Endodermal cell (in vitro differentiated cells): ENCODE data around the gene OR2G3. TPM values are rescaled to one million over a fixed set of nuclear protein-coding genes. Genes with fewer than 3 reads are reported as not detected.

Experiments
- DNase-seq: peaks from one replicate; pipeline ENCODE4 v3.0.0-alpha.2; 2017
- H3K27ac ChIP-seq: 2 replicates; pipeline ENCODE4 v1.5.1; 2013; ENCODE audit warnings: mild to moderate bottlenecking, low read depth, low read length, moderate library complexity
- H3K27me3 ChIP-seq: 2 replicates; pipeline ENCODE4 v1.6.1; 2013; ENCODE audit warnings: mild to moderate bottlenecking, low read length, moderate library complexity; ENCODE audit not compliant: insufficient read depth, control insufficient read depth, poor library complexity, severe bottlenecking
- H3K36me3 ChIP-seq: 2 replicates; pipeline ENCODE4 v1.7.0; 2013; ENCODE audit warnings: mild to moderate bottlenecking, low read length, moderate library complexity; ENCODE audit not compliant: control insufficient read depth, insufficient read depth
- H3K4me1 ChIP-seq: one replicate; pipeline ENCODE4 v1.7.0; 2013; ENCODE audit warnings: low read length; ENCODE audit not compliant: control insufficient read depth, insufficient read depth
- H3K4me3 ChIP-seq: 2 replicates; pipeline ENCODE4 v1.5.1; 2013; ENCODE audit warnings: mild to moderate bottlenecking, low read length, moderate library complexity
- H3K9ac ChIP-seq: 2 replicates; pipeline ENCODE4 v1.6.1; 2013; ENCODE audit warnings: mild to moderate bottlenecking, low read length, moderate library complexity; ENCODE audit not compliant: poor library complexity, severe bottlenecking; ENCODE audit errors: extremely low read depth
- H3K9me3 ChIP-seq: 2 replicates; pipeline ENCODE4 v1.6.1; 2013; ENCODE audit warnings: mild to moderate bottlenecking, low read length, moderate library complexity; ENCODE audit not compliant: control insufficient read depth
- H3K27ac Mint-ChIP-seq: 2 replicates; pipeline ENCODE4 v1.8.0; 2020; ENCODE audit warnings: mixed read lengths
- H3K27me3 Mint-ChIP-seq: 2 replicates; pipeline ENCODE4 v1.8.0; 2021; ENCODE audit warnings: mild to moderate bottlenecking, mixed read lengths; ENCODE audit not compliant: insufficient read depth
- H3K36me3 Mint-ChIP-seq: 2 replicates; pipeline ENCODE4 v1.8.0; 2020; ENCODE audit warnings: low read depth, mixed read lengths
- H3K4me1 Mint-ChIP-seq: 2 replicates; pipeline ENCODE4 v1.8.0; 2020; ENCODE audit warnings: mixed read lengths
- H3K4me3 Mint-ChIP-seq: 2 replicates; pipeline ENCODE4 v1.8.0; 2020; ENCODE audit warnings: mild to moderate bottlenecking, moderate library complexity, mixed read lengths
- H3K9me3 Mint-ChIP-seq: 2 replicates; pipeline ENCODE4 v1.8.0; 2020; ENCODE audit warnings: mild to moderate bottlenecking, mixed read lengths
- CTCF ChIP-seq: fragments of 200-600 bp; sonication (generic); conservative IDR thresholded peaks from 2 replicates; pipeline ENCODE4 v1.5.0; 2021; ENCODE audit warnings: antibody characterized with exemption, mild to moderate bottlenecking
- WGBS, 2 experiments: methylation state at CpG; one replicate each; pipeline versions ENCODE4 v1.1.5 to v1.1.7; 2013; ENCODE audit warnings: missing lambda C conversion rate in 2 of 2, mixed read lengths in 1 of 2; ENCODE audit not compliant: insufficient coverage in 1 of 2, insufficient read length in 1 of 2; 5-methylcytosine and 5-hydroxymethylcytosine counted together
- total RNA-seq, 2 donors: library from RNA; stranded (reverse); fragmentation: NEBNext Ultra II Directional in 1 of 2; extraction: Animal tissue kit (Norgen Biotek cat#: 25700) in 1 of 2; gene quantifications; 2 replicates in 1 of 2; 3 replicates in 1 of 2; pipeline ENCODE4 v1.2.1, GENCODE V29; 2021

Gene OR2G3
- total RNA-seq, 2 donors from 2014 or later: not detected

GRCh38 chr1:247613405-247613804 lies 8.0 kb downstream of the OR2G3 start:
- Histone ChIP-seq H3K9me3 (no peaks in the 10 kb centered on the region), H3K36me3 (no peaks in the 10 kb centered on the region), H3K27ac (no peak overlapping the region), H3K4me1 (no peaks in the 10 kb centered on the region), H3K9ac (no peak overlapping the region), H3K4me3 (no peak overlapping the region), H3K27me3 (no peaks in the 10 kb centered on the region)
- H3K27ac Mint-ChIP-seq: no peak overlapping the region
- DNase-seq: no peak
- no peaks in the 10 kb centered on the region for H3K4me1 Mint-ChIP-seq
- no peaks in the 10 kb centered on the region for H3K27me3 Mint-ChIP-seq
- TF ChIP-seq CTCF: no peak
- H3K9me3 Mint-ChIP-seq: peaks cover 3% of the 10 kb centered on the region
- no peaks in the 10 kb centered on the region for H3K36me3 Mint-ChIP-seq
- H3K4me3 Mint-ChIP-seq: no peak overlapping the region
- 80 to 100% methylated on average over 1 of the region's 1 CpG for WGBS, 2 experiments

- H3K9ac ChIP-seq: no peak overlapping the region
- H3K36me3 Mint-ChIP-seq: no peaks in the 10 kb centered on the region
- DNase-seq: no peak
- H3K27ac ChIP-seq: no peak overlapping the region
- no peak overlapping the region for H3K4me3 Mint-ChIP-seq
- H3K4me3 ChIP-seq: no peak overlapping the region
- no peak overlapping the region for H3K27ac Mint-ChIP-seq
- no peaks in the 10 kb centered on the region for H3K4me1 ChIP-seq
- no peaks in the 10 kb centered on the region for H3K4me1 Mint-ChIP-seq
- H3K27me3 Mint-ChIP-seq: no peaks in the 10 kb centered on the region
- H3K9me3 Mint-ChIP-seq: no peaks in the 10 kb centered on the region
- no peaks in the 10 kb centered on the region for H3K36me3 ChIP-seq
- H3K9me3 ChIP-seq: no peaks in the 10 kb centered on the region
- no peak for TF ChIP-seq CTCF
- H3K27me3 ChIP-seq: no peaks in the 10 kb centered on the region
- WGBS, 2 experiments: 84 to 86% methylated on average over 3 to 5 of the region's 5 CpGs
These were observed 9.2 kb downstream of the OR2G3 start for GRCh38 chr1:247614625-247615024.

GRCh38 chr1:247627951-247628350 lies 22.6 kb downstream of the OR2G3 start:
- no peak for TF ChIP-seq CTCF
- Mint-ChIP-seq H3K27ac (no peak overlapping the region), H3K27me3 (peaks cover 13% of the 10 kb centered on the region), H3K4me3 (no peak overlapping the region), H3K4me1 (no peaks in the 10 kb centered on the region), H3K36me3 (no peaks in the 10 kb centered on the region), H3K9me3 (peaks cover 8% of the 10 kb centered on the region)
- Histone ChIP-seq H3K4me1 (no peaks in the 10 kb centered on the region), H3K9me3 (no peaks in the 10 kb centered on the region), H3K27me3 (no peaks in the 10 kb centered on the region), H3K27ac (no peak overlapping the region), H3K9ac (no peak overlapping the region), H3K4me3 (no peak overlapping the region), H3K36me3 (no peaks in the 10 kb centered on the region)
- 54 to 81% methylated on average over 2 to 3 of the region's 3 CpGs for WGBS, 2 experiments
- DNase-seq: no peak
